ENCODE measurements around the gene DOK3. TPM values are rescaled to one million over a fixed set of nuclear protein-coding genes. Genes with fewer than 3 reads are reported as not detected.

Gene DOK3
- total RNA-seq, 1 experiment from 2014 or later, result 16.4 TPM

- H4K5ac ChIP-seq (ENCODE audit: insufficient read length, low read depth, low read length), result no peak overlapping the region
- no peak overlapping the region for H2AK5ac ChIP-seq (ENCODE audit: insufficient read length, low read length)
- peaks cover 25 to 47% (median 42%) of the 10 kb centered on the region in 3 experiments for H3K36me3 Mint-ChIP-seq (ENCODE audit: insufficient read depth in 1 of 3, low read depth in 3 of 3)
- H3K27ac Mint-ChIP-seq, result peak overlapping the region in 1 of 3 experiments; percentile 72; a peak in 2 of 7 replicates
- H3K9me3 Mint-ChIP-seq, result no peaks in the 10 kb centered on the region; a peak in 1 of 5 replicates
- H3K23ac ChIP-seq (ENCODE audit: insufficient read length, low read depth, low read length), result no peak overlapping the region
- no peak overlapping the region for H2AFZ ChIP-seq (ENCODE audit: low read length)
- no peaks in the 10 kb centered on the region for H4K20me1 ChIP-seq (ENCODE audit: control insufficient read depth, insufficient read depth, insufficient read length)
- H3K4ac ChIP-seq (ENCODE audit: low read depth, low read length), result no peak overlapping the region
- H2BK15ac ChIP-seq (ENCODE audit: low read depth, low read length), result no peak overlapping the region
- DNase-seq, result no peak
- peaks cover 4% of the 10 kb centered on the region for H3K23me2 ChIP-seq (ENCODE audit: insufficient read length, low read depth, low read length, poor library complexity, severe bottlenecking)
- H3K18ac ChIP-seq (ENCODE audit: insufficient read length, low read depth, low read length), result no peak overlapping the region
- peaks cover 5% of the 10 kb centered on the region; the same call in 1 of the 2 replicates for H3K4me1 ChIP-seq (ENCODE audit: insufficient read depth, low read length)
- no peak overlapping the region for H3K27ac ChIP-seq (ENCODE audit: insufficient read length, low read depth, low read length)
- no peak overlapping the region for H3K4me3 Mint-ChIP-seq
- no peaks in the 10 kb centered on the region for H3K9me3 ChIP-seq (ENCODE audit: control insufficient read depth, low read depth, low read length)
- no peak overlapping the region for H3K14ac ChIP-seq (ENCODE audit: insufficient read depth, low read length)
- no peak overlapping the region for H4K8ac ChIP-seq (replicated peaks; ENCODE audit: insufficient read length, low read depth, low read length)
- H3K9ac ChIP-seq (ENCODE audit: extremely low read depth, insufficient read length, low read length), result no peak overlapping the region
- peaks cover 11% of the 10 kb centered on the region for H3K27me3 Mint-ChIP-seq (ENCODE audit: low read depth)
- no peak overlapping the region for H4K91ac ChIP-seq (ENCODE audit: insufficient read length, low read depth, low read length)
- H3K4me2 ChIP-seq (ENCODE audit: insufficient read depth, insufficient read length, low read length), result no peak overlapping the region
- H2BK12ac ChIP-seq (ENCODE audit: insufficient read length, low read depth, low read length), result no peak overlapping the region
- peaks cover 30 to 53% of the 10 kb centered on the region in 2 experiments for H3K4me1 Mint-ChIP-seq
- no peak overlapping the region for H3T11ph ChIP-seq (ENCODE audit: low read length)
- TF ChIP-seq, protein P1, sequence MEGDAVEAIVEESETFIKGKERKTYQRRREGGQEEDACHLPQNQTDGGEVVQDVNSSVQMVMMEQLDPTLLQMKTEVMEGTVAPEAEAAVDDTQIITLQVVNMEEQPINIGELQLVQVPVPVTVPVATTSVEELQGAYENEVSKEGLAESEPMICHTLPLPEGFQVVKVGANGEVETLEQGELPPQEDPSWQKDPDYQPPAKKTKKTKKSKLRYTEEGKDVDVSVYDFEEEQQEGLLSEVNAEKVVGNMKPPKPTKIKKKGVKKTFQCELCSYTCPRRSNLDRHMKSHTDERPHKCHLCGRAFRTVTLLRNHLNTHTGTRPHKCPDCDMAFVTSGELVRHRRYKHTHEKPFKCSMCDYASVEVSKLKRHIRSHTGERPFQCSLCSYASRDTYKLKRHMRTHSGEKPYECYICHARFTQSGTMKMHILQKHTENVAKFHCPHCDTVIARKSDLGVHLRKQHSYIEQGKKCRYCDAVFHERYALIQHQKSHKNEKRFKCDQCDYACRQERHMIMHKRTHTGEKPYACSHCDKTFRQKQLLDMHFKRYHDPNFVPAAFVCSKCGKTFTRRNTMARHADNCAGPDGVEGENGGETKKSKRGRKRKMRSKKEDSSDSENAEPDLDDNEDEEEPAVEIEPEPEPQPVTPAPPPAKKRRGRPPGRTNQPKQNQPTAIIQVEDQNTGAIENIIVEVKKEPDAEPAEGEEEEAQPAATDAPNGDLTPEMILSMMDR (conservative IDR thresholded peaks at IDR 0.05), result no peak
- no peaks in the 10 kb centered on the region for H3K79me2 ChIP-seq (ENCODE audit: insufficient read depth, low read length)
- no peak overlapping the region for H2BK120ac ChIP-seq (ENCODE audit: low read depth, low read length, poor library complexity, severe bottlenecking)
- H3K56ac ChIP-seq (ENCODE audit: insufficient read length, low read depth, low read length), result no peak overlapping the region
- no peak overlapping the region for H2BK20ac ChIP-seq (ENCODE audit: low read depth, low read length, poor library complexity, severe bottlenecking)
- no peaks in the 10 kb centered on the region; the same call in 1 of the 2 replicates for H3K27me3 ChIP-seq (ENCODE audit: insufficient read depth, low read length)
- WGBS (ENCODE audit: extremely low coverage, insufficient read length, low lambda C conversion rate), result no CpG with 5 or more reads among the region's 5 CpGs
- H3K79me1 ChIP-seq (ENCODE audit: insufficient read depth, low read depth, low read length, poor library complexity, severe bottlenecking), result no peaks in the 10 kb centered on the region
- no peak overlapping the region for H2BK5ac ChIP-seq (ENCODE audit: insufficient read length, low read length)
Observed at GRCh38 chr5:177493795-177494345, 15.8 kb downstream of the DOK3 start.
